Aorta (tissue), 5 donors: ENCODE data around the gene COL4A2. TPM values are rescaled to one million over a fixed set of nuclear protein-coding genes. Genes with fewer than 3 reads are reported as not detected.
A peak's percentile ranks its signal among the peaks of the same experiment; 100 is the strongest.

ENCODE experiments used
- ATAC-seq: fragments of 200-7000 bp; cut with Tn5 transposase; one replicate; pipeline ENCODE4 v1.9.1; 2022; ENCODE audit warnings: moderate library complexity; ENCODE audit not compliant: low FRiP score
- DNase-seq, 2 donors: peaks; one replicate each; pipeline ENCODE4 v3.0.0-alpha.2; 2020
- H3K27ac ChIP-seq, 2 donors: one replicate each; pipeline ENCODE4 v1.5.1; 2013; ENCODE audit warnings: low read length in 2 of 2, mild to moderate bottlenecking in 2 of 2, moderate library complexity in 2 of 2, control low read depth in 1 of 2, inconsistent platforms in 1 of 2, low read depth in 1 of 2
- H3K27me3 ChIP-seq, 2 donors: one replicate each; pipeline ENCODE4 v1.6.1; 2013; ENCODE audit warnings: control low read depth in 1 of 2, low read length in 1 of 2, mild to moderate bottlenecking in 1 of 2, moderate library complexity in 1 of 2; ENCODE audit not compliant: insufficient read depth in 2 of 2, control insufficient read depth in 1 of 2
- H3K36me3 ChIP-seq, 2 donors: one replicate each; pipeline ENCODE4 v1.6.1; 2013; ENCODE audit warnings: control low read depth in 1 of 2, low read length in 1 of 2, mild to moderate bottlenecking in 1 of 2; ENCODE audit not compliant: insufficient read depth in 2 of 2, control insufficient read depth in 1 of 2
- H3K4me1 ChIP-seq, 2 donors: one replicate each; pipeline ENCODE4 v1.6.1; 2013; ENCODE audit warnings: low read length in 2 of 2, control low read depth in 1 of 2, mild to moderate bottlenecking in 1 of 2, moderate library complexity in 1 of 2; ENCODE audit not compliant: insufficient read depth in 2 of 2, control insufficient read depth in 1 of 2
- H3K4me3 ChIP-seq, 2 donors: one replicate each; pipeline ENCODE4 v1.5.1; 2013; ENCODE audit warnings: low read length in 2 of 2, control low read depth in 1 of 2, mild to moderate bottlenecking in 1 of 2
- H3K9me3 ChIP-seq: one replicate; pipeline ENCODE4 v1.6.1; 2013; ENCODE audit warnings: mild to moderate bottlenecking, low read length; ENCODE audit not compliant: control insufficient read depth
- WGBS, 2 donors: extraction: QIAGEN DNeasy Blood & Tissue Kit; methylation state at CpG; one replicate each; pipeline ENCODE4 v1.1.7; 2013; 5-methylcytosine and 5-hydroxymethylcytosine counted together
- intact Hi-C, 2 donors: fragments of 100-400 bp; cut with DNase I; formaldehyde crosslinking; loops; one replicate each; pipeline versions ENCODE4 v1.14.2 to v1.15.0; 2022
- polyA plus RNA-seq, 2 donors: library from polyadenylated mRNA; stranded (reverse); fragments of 200-250 nt; gene quantifications; one replicate each; pipeline ENCODE4 v1.2.3, GENCODE V29; 2013
- total RNA-seq, 2 donors: library from RNA; stranded (reverse); fragmentation: NEBNext Ultra II Directional; extraction: Animal tissue kit (Norgen Biotek cat#: 25700); gene quantifications; one replicate each; pipeline ENCODE4 v1.2.1, GENCODE V29; 2021
- donor health status: healthy with polysubstance abuse.
- donor health status: Bipolar disorder and iron deficiency.
- donor health status: DM: no; HTN: no; CAD: no.
- donor health status: DM: no; HTN: no; CAD: no.
- donor health status: DM: yes; HTN: yes; CAD: no.

Gene COL4A2
- total and polyA plus RNA-seq, 4 donors, result 117 to 1,110 (median 681) TPM

DNA sequence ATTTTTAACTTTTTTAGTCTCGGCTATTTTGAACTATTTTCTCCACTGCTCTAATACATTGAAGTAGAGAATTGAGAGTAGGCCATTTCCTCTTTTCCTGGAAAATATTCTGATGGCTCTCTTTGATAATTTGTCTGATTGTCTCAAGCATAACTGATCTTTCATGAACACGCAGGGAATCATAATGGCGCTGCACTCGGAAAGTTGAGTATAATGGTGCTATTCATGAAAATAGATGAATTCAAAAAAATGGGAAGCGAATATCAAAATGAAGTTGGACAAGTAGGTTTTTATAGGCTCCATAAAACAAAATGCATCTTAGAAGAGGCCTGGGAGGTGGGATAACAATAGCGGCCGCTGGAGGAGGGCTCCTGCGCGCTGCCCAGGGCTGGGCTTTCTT, 29.0 kb downstream of the COL4A2 start:
- Histone ChIP-seq H3K4me1 (peaks cover 8 to 9% of the 10 kb centered on the region in 2 donors), H3K27ac (peak overlapping the region; percentile 84 to 100), H3K9me3 (no peaks in the 10 kb centered on the region), H3K27me3 (no peaks in the 10 kb centered on the region), H3K4me3 (no peak overlapping the region), H3K36me3 (no peaks in the 10 kb centered on the region)
- DNase-seq, result no peak
- no peak for ATAC-seq
- WGBS, 2 donors, result 94 to 97% methylated on average over 9 of the region's 9 CpGs
- intact Hi-C loops, result no loop called here

DNA sequence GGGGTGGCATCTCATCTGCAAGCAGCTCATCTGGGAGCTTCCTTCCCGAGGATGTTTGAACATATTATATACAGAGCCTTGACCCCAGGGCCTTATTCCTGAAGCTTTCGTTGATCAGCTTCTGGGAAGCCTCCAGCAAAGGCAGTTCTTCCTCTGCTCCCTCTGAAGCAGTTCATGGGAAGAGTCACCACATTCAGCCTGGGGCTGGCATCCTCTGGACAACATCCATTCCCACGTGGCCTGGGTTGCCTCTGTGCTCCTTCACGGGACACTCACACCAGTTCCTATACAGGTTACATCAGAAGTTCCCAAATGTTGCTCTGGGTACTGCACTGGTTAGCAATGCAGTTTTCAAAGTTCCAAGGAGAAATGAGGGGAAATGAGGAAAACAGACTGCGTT, 29.6 kb downstream of the COL4A2 start:
- Histone ChIP-seq H3K27me3 (no peaks in the 10 kb centered on the region), H3K4me1 (peaks cover 8 to 12% of the 10 kb centered on the region in 2 donors), H3K4me3 (no peak overlapping the region), H3K9me3 (no peaks in the 10 kb centered on the region), H3K27ac (peak overlapping the region; percentile 84 to 100), H3K36me3 (no peaks in the 10 kb centered on the region)
- ATAC-seq (no peak), DNase-seq (no peak)
- intact Hi-C loops, result no loop called here
- WGBS, 2 donors, result 22 to 31% methylated on average over 5 of the region's 5 CpGs

DNA sequence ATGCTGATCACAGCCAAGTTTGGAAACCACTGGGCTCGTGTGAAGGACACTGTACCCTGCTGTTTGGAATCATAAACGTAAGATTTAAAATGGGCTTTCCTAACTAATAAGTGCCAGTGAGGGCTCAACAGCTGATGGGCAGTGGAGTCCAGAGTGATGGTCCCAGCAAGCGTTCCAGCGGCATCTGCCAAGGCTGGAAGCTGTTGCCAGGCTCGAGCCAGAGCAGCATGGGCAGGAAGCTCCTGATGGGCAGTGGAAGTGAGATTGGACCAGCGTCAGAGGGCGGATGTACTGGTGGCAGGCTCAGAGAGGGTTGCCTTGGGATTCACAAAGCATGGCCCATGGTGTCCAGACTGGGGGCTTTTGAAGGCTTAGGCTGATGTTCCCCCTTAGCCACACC, 30.2 kb downstream of the COL4A2 start:
- peaks cover 6 to 13% of the 10 kb centered on the region in 2 donors for H3K4me1 ChIP-seq
- WGBS, 2 donors, result 2 to 5% methylated on average over 7 of the region's 7 CpGs
- DNase-seq (peak in 1 of 2 donors; percentile 65), ATAC-seq (no peak)
- peak overlapping the region; percentile 84 to 100 for H3K27ac ChIP-seq
- intact Hi-C loops, result no loop called here
- H3K36me3 ChIP-seq, result no peaks in the 10 kb centered on the region
- H3K27me3 ChIP-seq, result no peaks in the 10 kb centered on the region
- H3K9me3 ChIP-seq, result no peaks in the 10 kb centered on the region
- no peak overlapping the region for H3K4me3 ChIP-seq

- H3K36me3 ChIP-seq, result no peaks in the 10 kb centered on the region
- no peaks in the 10 kb centered on the region for H3K27me3 ChIP-seq
- no peaks in the 10 kb centered on the region for H3K9me3 ChIP-seq
- intact Hi-C loops, result no loop called here
- DNase-seq, result peak in 1 of 2 donors; percentile 73
- ATAC-seq, result peak; percentile 54
- H3K4me3 ChIP-seq, result no peak overlapping the region
- peaks cover 10 to 13% of the 10 kb centered on the region in 2 donors for H3K4me1 ChIP-seq
- peak overlapping the region; percentile 96 to 99 for H3K27ac ChIP-seq
- WGBS, 2 donors, result 1 to 6% methylated on average over 13 of the region's 13 CpGs
These were observed 31.5 kb downstream of the COL4A2 start for GRCh38 chr13:110338441-110339101.

DNA sequence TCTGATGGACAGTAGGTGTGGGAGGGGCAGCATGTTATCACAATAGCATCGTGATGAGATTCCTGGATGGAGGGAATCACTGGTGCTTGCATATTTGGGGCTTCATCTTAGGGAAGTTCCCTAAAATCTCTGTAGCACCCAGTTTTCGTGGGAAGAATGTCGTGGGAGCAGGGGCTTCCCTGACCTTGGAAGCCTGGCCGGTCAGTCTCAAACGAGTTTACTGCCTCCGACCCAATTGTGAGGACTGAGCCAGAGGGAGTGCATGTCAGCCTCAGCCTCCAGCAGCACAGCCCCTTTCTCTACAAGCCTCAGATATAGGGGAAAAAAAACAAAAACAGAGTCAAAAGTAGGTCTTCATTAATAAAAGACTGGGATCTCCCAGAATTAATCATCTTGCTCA, 32.2 kb downstream of the COL4A2 start:
- H3K4me3 ChIP-seq, result no peak overlapping the region
- no peaks in the 10 kb centered on the region for H3K36me3 ChIP-seq
- DNase-seq (peak in 1 of 2 donors; percentile 35), ATAC-seq (no peak)
- intact Hi-C loops, result no loop called here
- H3K9me3 ChIP-seq, result no peaks in the 10 kb centered on the region
- peak overlapping the region; percentile 96 to 99 for H3K27ac ChIP-seq
- 22 to 31% methylated on average over 6 of the region's 6 CpGs for WGBS, 2 donors
- H3K4me1 ChIP-seq, result peaks cover 10 to 13% of the 10 kb centered on the region in 2 donors
- no peaks in the 10 kb centered on the region for H3K27me3 ChIP-seq

DNA sequence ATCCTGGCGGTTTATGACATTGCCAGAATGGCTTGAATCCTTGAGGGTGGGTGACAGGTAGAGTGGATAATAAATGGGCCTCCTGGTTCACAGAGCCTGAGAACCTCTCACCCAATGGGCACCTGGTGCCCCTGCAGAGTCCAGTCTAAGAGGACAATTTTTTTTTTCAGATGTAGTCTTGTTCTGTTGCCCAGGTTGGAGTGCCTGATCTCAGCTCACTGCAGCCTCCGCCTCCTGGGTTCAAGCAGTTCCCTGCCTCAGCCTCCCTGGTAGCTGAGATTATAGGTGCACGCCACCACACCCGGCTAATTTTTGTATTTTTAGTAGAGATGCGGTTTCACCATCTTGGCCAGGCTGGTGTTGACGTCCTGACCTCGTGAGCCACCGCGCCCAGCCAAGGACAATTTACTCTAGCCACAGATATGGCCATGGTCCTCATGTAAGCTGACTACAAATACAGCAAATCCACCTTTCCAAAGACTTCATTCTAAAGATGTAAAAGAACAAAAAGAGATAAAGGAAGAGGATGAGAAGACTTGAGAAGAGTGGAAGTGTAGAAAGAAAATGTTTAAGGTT, 33.0 kb downstream of the COL4A2 start:
- peak in 1 of 2 donors; percentile 39 for DNase-seq
- Histone ChIP-seq H3K4me1 (peaks cover 10 to 13% of the 10 kb centered on the region in 2 donors), H3K36me3 (no peaks in the 10 kb centered on the region), H3K27ac (peak overlapping the region; percentile 96 to 99), H3K9me3 (no peaks in the 10 kb centered on the region), H3K27me3 (no peaks in the 10 kb centered on the region), H3K4me3 (no peak overlapping the region)
- ATAC-seq, result no peak
- WGBS, 2 donors, result 29 to 45% methylated on average over 9 of the region's 9 CpGs
- intact Hi-C loops, result loop anchor here (5.0 kb wide), 1 partner anchor 33 kb away; the partner anchor contains the start of genes COL4A1 (in 2 of the 2) and COL4A2 (in 2 of the 2)

DNA sequence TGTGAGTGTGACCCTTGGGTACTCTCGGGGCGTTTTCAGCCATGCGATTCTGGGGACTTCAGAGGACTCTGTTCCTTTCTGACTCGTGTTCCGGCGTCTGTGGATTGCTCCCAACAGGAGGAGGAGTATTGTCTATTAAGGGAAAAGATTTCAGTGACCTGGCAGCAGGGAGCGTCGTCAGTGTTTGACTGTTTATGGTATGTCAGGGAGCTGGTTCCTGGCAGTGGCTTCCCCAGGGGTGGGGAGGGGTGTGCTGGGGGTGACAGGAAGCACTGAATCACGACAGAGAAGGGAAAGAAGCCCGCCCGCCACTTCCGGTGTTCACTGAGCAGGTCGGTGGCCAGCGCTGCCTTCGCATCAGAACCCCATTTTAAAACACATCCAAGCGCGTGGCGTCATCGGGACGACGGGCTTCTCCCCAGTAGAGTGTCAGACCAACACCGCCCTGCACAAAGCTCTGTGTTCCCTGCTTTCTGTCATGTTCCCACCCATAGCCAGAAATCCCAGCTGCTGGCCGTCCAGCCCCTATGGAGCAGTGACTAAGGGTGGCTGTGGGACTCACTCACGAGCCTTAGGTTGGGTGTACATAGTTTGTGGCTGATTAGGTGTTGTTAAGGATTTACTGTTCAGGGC, 33.8 kb downstream of the COL4A2 start:
- Histone ChIP-seq H3K36me3 (no peaks in the 10 kb centered on the region), H3K27me3 (no peaks in the 10 kb centered on the region), H3K9me3 (no peaks in the 10 kb centered on the region), H3K4me1 (peaks cover 10 to 13% of the 10 kb centered on the region in 2 donors), H3K4me3 (no peak overlapping the region), H3K27ac (peak overlapping the region; percentile 96 to 99)
- ATAC-seq, result peak; percentile 80
- DNase-seq, result peak; percentile 94 to 97
- 2 to 3% methylated on average over 24 of the region's 24 CpGs for WGBS, 2 donors
- intact Hi-C loops, result loop anchor here (5.0 kb wide), 1 partner anchor 34 kb away; the partner anchor contains the start of genes COL4A1 (in 2 of the 2) and COL4A2 (in 2 of the 2)

DNA sequence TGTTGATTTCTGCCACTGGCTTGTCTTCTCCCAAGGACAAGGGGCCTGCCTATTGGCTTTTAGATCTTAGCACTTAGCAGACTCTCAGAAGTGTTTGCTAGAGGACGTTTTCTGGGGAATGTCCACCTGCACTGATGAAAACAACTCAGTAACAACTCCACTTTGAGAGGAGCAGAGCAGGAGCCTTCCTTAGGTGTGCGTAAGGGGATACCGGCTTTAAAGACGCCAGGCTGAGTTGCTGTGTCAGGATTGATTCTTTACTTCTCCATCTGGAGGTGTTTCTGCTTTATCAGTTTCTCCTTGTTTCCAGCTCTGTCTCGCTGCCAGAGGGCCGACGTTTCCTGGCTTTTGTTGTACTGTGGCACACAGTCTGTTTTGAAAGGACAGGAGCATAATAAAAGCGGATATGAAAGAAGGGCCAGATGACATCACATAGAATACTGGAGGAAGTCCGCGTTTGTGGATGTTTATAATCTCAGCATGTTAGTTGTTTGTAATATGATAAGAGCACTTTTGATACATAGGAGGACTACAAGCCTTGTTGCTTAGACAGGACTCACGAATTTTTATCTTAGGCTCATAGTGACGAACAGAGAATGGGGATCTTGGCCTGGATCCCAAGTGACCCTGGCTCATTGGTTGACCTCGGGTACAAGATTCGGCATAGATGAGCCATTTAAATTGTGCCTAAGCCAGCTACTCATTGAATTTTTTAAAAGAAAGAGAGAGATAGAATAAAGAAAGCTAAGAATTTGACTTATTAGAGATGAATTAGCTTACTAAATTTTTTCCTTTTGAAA, 34.6 kb downstream of the COL4A2 start:
- intact Hi-C loops, result loop anchor here (2.0 to 5.0 kb wide), 2 partner anchors 34 to 51 kb away; partner anchors contain the start of genes COL4A1 (in 2 of the 2) and COL4A2 (in 2 of the 2)
- no peaks in the 10 kb centered on the region for H3K27me3 ChIP-seq
- H3K4me3 ChIP-seq, result no peak overlapping the region
- H3K9me3 ChIP-seq, result no peaks in the 10 kb centered on the region
- peak overlapping the region; percentile 96 to 99 for H3K27ac ChIP-seq
- 0 to 2% methylated on average over 14 of the region's 14 CpGs for WGBS, 2 donors
- H3K4me1 ChIP-seq, result peaks cover 6 to 13% of the 10 kb centered on the region in 2 donors
- DNase-seq (peak in 1 of 2 donors; percentile 71), ATAC-seq (peak; percentile 11)
- H3K36me3 ChIP-seq, result no peaks in the 10 kb centered on the region
